ENCODE measurements around the gene KRTAP20-1. TPM values are rescaled to one million over a fixed set of nuclear protein-coding genes. Genes with fewer than 3 reads are reported as not detected.

Gene KRTAP20-1
- total RNA-seq, 1 experiment from 2014 or later = not detected

DNA sequence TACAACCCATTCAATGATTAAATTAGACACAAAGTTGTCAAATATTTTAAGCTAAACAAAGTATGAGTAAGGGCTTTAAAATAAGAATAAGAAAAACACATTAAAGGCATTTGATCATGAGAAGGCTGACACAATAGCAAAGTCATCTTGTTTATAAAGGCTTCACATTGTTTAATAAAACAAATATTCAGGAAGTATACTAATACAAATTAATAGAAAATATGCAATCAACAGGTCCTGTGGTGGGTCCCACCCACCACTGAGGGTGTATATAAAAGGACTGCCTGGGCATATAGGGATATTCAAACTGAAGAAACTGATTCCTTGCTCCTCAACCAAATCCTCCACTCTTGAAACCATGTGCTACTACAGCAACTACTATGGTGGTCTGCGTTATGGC is 18.7 kb downstream of the KRTAP20-1 start, which contains the start of gene KRTAP20-2:
KRTAP20-2 (plus strand) TSS at position 301 of the 400 bp plus-strand sequence; CDS start at position 359, 58 bp downstream.
- TF ChIP-seq, protein P1, sequence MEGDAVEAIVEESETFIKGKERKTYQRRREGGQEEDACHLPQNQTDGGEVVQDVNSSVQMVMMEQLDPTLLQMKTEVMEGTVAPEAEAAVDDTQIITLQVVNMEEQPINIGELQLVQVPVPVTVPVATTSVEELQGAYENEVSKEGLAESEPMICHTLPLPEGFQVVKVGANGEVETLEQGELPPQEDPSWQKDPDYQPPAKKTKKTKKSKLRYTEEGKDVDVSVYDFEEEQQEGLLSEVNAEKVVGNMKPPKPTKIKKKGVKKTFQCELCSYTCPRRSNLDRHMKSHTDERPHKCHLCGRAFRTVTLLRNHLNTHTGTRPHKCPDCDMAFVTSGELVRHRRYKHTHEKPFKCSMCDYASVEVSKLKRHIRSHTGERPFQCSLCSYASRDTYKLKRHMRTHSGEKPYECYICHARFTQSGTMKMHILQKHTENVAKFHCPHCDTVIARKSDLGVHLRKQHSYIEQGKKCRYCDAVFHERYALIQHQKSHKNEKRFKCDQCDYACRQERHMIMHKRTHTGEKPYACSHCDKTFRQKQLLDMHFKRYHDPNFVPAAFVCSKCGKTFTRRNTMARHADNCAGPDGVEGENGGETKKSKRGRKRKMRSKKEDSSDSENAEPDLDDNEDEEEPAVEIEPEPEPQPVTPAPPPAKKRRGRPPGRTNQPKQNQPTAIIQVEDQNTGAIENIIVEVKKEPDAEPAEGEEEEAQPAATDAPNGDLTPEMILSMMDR (IDR thresholded peaks at IDR 0.05; ENCODE audit: unreplicated experiment) = no peak
- Mint-ChIP-seq H3K4me3 (ENCODE audit: unreplicated experiment) (no peak within 1 kb of the TSS), H3K9me3 (ENCODE audit: unreplicated experiment) (peaks cover 8% of the 10 kb centered on the region), H3K27ac (ENCODE audit: low read depth, unreplicated experiment) (no peak within 1 kb of the TSS), H3K27me3 (ENCODE audit: insufficient read depth, unreplicated experiment) (no peaks in the 10 kb centered on the region), H3K4me1 (ENCODE audit: insufficient read depth, unreplicated experiment) (no peaks in the 10 kb centered on the region), H3K36me3 (ENCODE audit: insufficient read depth, unreplicated experiment) (peaks cover 6% of the 10 kb centered on the region)
- CTCF ChIA-PET = no interaction called here
- POLR2A ChIA-PET = no interaction called here
- BruUV-seq (replicated peaks) = no TSS peak
- no peak for DNase-seq (ENCODE audit: unreplicated experiment)
- intact Hi-C loops (cut with micrococcal nuclease) = no loop called here

DNA sequence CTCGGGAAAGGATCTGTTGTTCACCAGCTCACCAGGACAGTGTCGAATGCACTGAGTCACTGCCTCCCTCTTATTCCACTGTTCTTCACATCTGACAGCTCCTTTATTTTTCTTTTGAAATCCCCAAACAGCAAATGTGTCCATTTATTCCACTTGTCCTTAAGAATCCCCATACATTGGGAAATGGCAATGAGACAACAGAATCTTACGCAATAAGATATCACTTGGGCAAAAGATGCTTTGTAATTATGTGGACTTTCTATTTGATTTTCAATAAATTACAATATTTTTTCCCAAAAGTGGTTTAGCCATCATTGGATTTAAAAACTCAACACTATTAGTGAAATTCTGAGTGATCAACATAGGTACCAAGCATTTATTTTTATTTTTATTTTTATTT is 22.5 kb downstream of the KRTAP20-1 start:
- ChIA-PET POLR2A (no interaction called here), CTCF (no interaction called here)
- DNase-seq (ENCODE audit: unreplicated experiment) = peak; percentile 5
- BruUV-seq (replicated peaks) = no TSS peak
- no peaks in the 10 kb centered on the region for H3K27me3 Mint-ChIP-seq (ENCODE audit: insufficient read depth, unreplicated experiment)
- peaks cover 6% of the 10 kb centered on the region for H3K36me3 Mint-ChIP-seq (ENCODE audit: insufficient read depth, unreplicated experiment)
- no peaks in the 10 kb centered on the region for H3K4me1 Mint-ChIP-seq (ENCODE audit: insufficient read depth, unreplicated experiment)
- intact Hi-C loops (cut with micrococcal nuclease) = no loop called here
- peaks cover 4% of the 10 kb centered on the region for H3K9me3 Mint-ChIP-seq (ENCODE audit: unreplicated experiment)
- H3K27ac Mint-ChIP-seq (ENCODE audit: low read depth, unreplicated experiment) = no peak overlapping the region
- TF ChIP-seq, protein P1 (IDR thresholded peaks at IDR 0.05; ENCODE audit: unreplicated experiment) = no peak
- H3K4me3 Mint-ChIP-seq (ENCODE audit: unreplicated experiment) = no peak overlapping the region

DNA sequence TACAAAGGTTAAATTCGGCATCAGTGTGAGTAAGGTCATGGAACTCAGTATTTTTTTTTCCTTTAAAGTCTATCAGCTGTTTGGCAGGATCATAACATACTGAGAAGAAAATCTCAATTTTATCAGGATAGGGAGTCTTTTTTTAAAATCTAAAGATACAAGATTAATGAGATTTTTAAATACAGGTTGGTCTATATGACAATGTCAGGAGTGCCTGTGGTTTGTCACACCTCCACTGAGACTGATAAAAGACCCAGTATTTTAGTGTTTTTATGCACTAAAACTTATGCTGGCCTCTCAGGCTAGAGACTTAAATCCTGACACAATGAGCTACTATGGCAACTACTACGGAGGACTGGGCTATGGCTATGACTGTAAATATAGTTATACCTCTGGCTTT is 26.3 kb downstream of the KRTAP20-1 start, which contains the start of gene KRTAP20-3:
KRTAP20-3 (plus strand) TSS at position 301 of the 400 bp plus-strand sequence.
- peaks cover 14% of the 10 kb centered on the region for H3K27me3 Mint-ChIP-seq (ENCODE audit: insufficient read depth, unreplicated experiment)
- BruUV-seq (replicated peaks) = no TSS peak
- H3K4me1 Mint-ChIP-seq (ENCODE audit: insufficient read depth, unreplicated experiment) = no peaks in the 10 kb centered on the region
- no peak within 1 kb of the TSS for H3K4me3 Mint-ChIP-seq (ENCODE audit: unreplicated experiment)
- peaks cover 6% of the 10 kb centered on the region for H3K36me3 Mint-ChIP-seq (ENCODE audit: insufficient read depth, unreplicated experiment)
- TF ChIP-seq, protein P1 (IDR thresholded peaks at IDR 0.05; ENCODE audit: unreplicated experiment) = no peak
- no peak for DNase-seq (ENCODE audit: unreplicated experiment)
- POLR2A ChIA-PET = no interaction called here
- H3K9me3 Mint-ChIP-seq (ENCODE audit: unreplicated experiment) = peaks cover 7% of the 10 kb centered on the region
- intact Hi-C loops (cut with micrococcal nuclease) = no loop called here
- CTCF ChIA-PET = interaction anchor here (0.5 kb wide), 1 partner anchor 1079 kb away, joined by 3 read pairs; no protein-coding TSS in a partner anchor
- H3K27ac Mint-ChIP-seq (ENCODE audit: low read depth, unreplicated experiment) = no peak within 1 kb of the TSS

GRCh38 chr21:30646904-30647414 is 30.7 kb downstream of the KRTAP20-1 start:
- DNase-seq (ENCODE audit: unreplicated experiment) = no peak
- no peaks in the 10 kb centered on the region for H3K36me3 Mint-ChIP-seq (ENCODE audit: insufficient read depth, unreplicated experiment)
- H3K27me3 Mint-ChIP-seq (ENCODE audit: insufficient read depth, unreplicated experiment) = peaks cover 56% of the 10 kb centered on the region
- no peak overlapping the region for H3K27ac Mint-ChIP-seq (ENCODE audit: low read depth, unreplicated experiment)
- H3K4me3 Mint-ChIP-seq (ENCODE audit: unreplicated experiment) = no peak overlapping the region
- intact Hi-C loops (cut with micrococcal nuclease) = no loop called here
- CTCF ChIA-PET = no interaction called here
- no peaks in the 10 kb centered on the region for H3K4me1 Mint-ChIP-seq (ENCODE audit: insufficient read depth, unreplicated experiment)
- peaks cover 14% of the 10 kb centered on the region for H3K9me3 Mint-ChIP-seq (ENCODE audit: unreplicated experiment)
- TF ChIP-seq, protein P1 (IDR thresholded peaks at IDR 0.05; ENCODE audit: unreplicated experiment) = no peak
- POLR2A ChIA-PET = no interaction called here
- no TSS peak for BruUV-seq (replicated peaks)

Data from MCF 10A (cell line).